ENCODE results near the gene C6orf58. TPM values are rescaled to one million over a fixed set of nuclear protein-coding genes. Genes with fewer than 3 reads are reported as not detected.
A peak's percentile ranks its signal among the peaks of the same experiment; 100 is the strongest.

The C6orf58 gene
- total RNA-seq, 1 donor from 2014 or later = not detected

DNA sequence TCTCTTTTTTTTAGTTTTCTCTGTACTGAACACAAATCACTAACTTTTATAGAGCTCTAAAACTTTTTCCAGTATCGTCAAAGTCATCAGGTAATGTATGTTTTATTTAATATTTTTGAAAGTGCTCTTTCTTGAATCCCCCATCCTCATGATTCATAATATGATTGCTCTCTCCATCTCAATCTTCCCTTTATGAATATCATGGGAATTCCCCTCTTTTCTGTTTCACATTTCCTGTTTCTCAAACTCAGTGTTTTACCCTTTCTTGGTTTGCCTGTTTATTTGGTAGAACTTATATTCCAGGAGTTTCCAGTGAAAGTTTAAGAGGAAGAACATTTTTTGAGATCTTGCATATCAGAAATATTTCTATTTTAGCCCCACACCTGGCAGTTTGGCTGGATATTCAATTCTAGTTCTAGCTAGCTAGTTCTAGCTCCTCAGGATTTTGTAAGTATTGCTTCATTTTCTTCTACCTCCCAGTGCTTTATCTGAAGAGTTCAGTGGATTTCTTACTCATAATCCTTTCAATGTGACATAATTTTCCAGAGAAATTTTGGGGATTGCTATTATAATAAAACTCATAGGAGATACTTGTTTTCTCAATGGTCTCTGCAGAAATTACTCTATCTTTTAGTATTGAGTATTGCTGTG, 6.1 kb upstream of the C6orf58 start:
- DNase-seq (ENCODE audit: low read depth) = no peak
- TF ChIP-seq, protein P1, sequence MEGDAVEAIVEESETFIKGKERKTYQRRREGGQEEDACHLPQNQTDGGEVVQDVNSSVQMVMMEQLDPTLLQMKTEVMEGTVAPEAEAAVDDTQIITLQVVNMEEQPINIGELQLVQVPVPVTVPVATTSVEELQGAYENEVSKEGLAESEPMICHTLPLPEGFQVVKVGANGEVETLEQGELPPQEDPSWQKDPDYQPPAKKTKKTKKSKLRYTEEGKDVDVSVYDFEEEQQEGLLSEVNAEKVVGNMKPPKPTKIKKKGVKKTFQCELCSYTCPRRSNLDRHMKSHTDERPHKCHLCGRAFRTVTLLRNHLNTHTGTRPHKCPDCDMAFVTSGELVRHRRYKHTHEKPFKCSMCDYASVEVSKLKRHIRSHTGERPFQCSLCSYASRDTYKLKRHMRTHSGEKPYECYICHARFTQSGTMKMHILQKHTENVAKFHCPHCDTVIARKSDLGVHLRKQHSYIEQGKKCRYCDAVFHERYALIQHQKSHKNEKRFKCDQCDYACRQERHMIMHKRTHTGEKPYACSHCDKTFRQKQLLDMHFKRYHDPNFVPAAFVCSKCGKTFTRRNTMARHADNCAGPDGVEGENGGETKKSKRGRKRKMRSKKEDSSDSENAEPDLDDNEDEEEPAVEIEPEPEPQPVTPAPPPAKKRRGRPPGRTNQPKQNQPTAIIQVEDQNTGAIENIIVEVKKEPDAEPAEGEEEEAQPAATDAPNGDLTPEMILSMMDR (conservative IDR thresholded peaks at IDR 0.05; ENCODE audit: low read depth, low read length) = no peak
- H3K4me3 ChIP-seq (ENCODE audit: low read depth, low read length) = no peak overlapping the region

DNA sequence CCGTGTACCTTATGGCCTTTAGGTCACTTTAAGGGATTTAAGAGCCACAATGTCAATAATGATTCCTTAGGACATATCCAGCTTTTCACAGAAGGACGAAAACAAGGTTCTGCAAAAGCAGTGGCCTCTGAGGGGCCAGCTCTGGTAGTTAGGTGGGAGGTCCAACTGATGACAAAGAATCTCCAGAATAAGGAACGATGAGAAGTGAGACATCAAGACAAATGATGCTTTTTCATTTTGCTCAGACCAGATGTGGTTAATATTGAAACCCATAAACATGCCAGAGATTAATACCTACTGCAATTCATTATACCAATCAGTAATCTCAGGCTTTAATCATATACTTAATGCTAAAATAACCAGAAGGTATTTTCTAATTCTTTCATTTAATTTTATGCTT, 1.9 kb downstream of the C6orf58 start:
- TF ChIP-seq, protein P1 (conservative IDR thresholded peaks at IDR 0.05; ENCODE audit: low read depth, low read length) = no peak
- no peak for DNase-seq (ENCODE audit: low read depth)
- no peak overlapping the region for H3K4me3 ChIP-seq (ENCODE audit: low read depth, low read length)

DNA sequence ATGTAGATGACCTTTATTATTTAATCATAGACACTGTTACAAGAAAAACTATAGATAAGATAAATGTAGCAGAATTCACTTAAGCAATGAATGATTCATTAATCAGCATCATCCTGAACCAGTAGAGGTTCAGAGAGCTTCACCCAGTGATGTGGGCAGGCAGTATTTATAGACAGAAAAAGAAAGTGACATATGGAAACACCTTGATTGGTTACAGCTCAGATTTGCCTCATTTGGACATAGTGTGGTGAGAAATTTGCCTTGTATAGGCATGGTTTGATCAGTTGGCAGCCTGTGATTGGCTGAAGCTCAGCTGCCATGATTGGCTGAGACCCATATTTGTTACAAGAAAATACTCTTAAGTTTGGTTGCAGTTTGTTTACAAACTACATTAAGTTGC, 4.6 kb downstream of the C6orf58 start:
- H3K4me3 ChIP-seq (ENCODE audit: low read depth, low read length) = no peak overlapping the region
- no peak for DNase-seq (ENCODE audit: low read depth)
- TF ChIP-seq, protein P1 (conservative IDR thresholded peaks at IDR 0.05; ENCODE audit: low read depth, low read length) = no peak

DNA sequence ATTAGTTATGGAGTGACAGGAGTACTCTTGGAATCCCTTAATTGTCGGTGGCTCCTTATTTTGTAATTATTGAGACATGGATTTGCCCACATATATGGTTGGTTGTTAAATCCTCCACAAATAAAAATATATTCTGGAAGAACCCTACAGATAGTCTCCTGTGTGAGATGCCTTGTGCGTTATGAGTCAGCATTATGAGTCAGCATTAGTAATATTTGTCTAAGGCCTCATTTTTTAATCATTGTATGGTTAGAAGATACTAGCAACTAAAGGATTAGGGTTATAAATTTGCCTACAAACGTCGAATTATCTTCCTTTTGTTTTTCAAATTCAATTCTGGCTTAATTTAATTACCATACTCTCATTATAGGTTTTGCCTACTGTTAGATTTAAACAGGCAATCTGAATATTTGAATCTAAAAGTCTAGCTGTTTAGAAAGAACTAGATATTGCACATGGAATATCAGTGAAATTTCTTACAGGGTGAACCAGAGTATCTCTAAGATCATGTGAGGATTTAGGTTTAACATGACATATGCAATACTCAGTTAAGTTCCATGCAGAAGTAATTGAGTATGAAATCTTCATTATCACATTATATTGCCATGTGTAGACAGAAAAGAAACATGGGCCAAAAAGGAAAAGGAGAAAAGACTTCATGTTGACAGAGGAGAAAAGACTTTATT, 5.9 kb downstream of the C6orf58 start:
- TF ChIP-seq, protein P1 (conservative IDR thresholded peaks at IDR 0.05; ENCODE audit: low read depth, low read length) = no peak
- peak; percentile 27 for DNase-seq (ENCODE audit: low read depth)
- no peak overlapping the region for H3K4me3 ChIP-seq (ENCODE audit: low read depth, low read length)

DNA sequence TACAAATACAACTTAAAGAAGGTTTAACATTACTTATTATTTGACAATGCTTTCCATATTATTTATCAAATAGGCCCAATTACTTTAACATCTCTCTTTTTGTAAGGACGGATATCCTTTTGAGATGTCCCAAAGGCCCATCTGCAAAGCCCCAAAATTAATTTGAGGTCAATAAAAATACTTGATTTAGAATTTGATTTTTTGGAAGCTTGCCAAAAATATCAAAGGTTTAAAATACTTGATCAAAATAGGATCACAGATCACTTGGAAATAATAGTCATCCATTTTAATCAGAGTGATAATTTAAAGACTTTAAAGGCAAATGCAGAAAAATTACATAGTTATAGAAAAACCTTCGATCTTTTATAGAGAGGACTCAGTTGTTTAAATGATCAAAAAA, 8.1 kb downstream of the C6orf58 start:
- no peak for DNase-seq (ENCODE audit: low read depth)
- H3K4me3 ChIP-seq (ENCODE audit: low read depth, low read length) = no peak overlapping the region
- TF ChIP-seq, protein P1 (conservative IDR thresholded peaks at IDR 0.05; ENCODE audit: low read depth, low read length) = no peak

DNA sequence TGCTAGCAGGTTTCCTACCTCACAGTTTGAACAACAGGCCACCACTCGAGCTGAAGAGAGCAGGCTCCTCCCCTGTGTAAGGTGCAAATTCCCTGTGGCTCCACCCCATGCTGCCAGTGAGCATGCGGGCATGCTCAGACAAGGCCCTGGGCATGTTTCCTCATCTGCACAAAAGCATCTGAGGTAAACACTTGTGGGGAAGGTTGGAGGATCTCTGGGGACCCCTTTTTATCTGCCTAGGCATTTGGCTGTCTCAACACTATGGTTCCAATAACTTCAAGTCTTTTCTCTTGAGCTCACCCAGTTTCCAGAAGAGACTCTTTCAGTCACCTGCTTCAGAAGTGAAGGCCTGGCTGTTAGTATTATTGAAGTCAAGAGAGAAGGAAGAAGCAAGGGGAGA, 9.4 kb downstream of the C6orf58 start:
- no peak for DNase-seq (ENCODE audit: low read depth)
- TF ChIP-seq, protein P1 (conservative IDR thresholded peaks at IDR 0.05; ENCODE audit: low read depth, low read length) = no peak
- H3K4me3 ChIP-seq (ENCODE audit: low read depth, low read length) = no peak overlapping the region

DNA sequence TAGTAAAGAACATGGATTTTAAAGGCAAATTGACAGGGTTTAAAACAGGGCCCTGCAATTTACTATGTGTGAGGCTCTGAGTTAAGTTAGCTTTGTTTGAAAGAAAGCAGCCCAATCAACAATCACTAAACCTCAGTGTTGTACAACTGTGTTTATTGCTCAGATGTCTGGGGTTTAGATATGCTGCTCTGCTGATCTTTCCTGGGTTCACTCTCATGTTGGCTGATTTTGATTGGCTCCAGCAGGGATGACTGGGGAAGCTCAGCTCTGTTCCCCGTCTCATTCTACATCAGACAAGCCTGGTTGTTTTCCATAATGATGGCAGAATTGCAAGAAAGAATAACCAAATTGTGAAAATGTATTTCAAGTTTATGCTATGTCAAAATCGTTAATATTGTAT, 10.9 kb downstream of the C6orf58 start:
- DNase-seq (ENCODE audit: low read depth) = no peak
- TF ChIP-seq, protein P1 (conservative IDR thresholded peaks at IDR 0.05; ENCODE audit: low read depth, low read length) = no peak
- H3K4me3 ChIP-seq (ENCODE audit: low read depth, low read length) = no peak overlapping the region

Measured in epithelial cell of proximal tubule (primary cell).